DMS 273 treated with DMSO at 0.1 percent for 48 hours (cell line): Measurements from ENCODE around the gene GRIK3.

Experiments
- DNase-seq: peaks from one replicate; lab custom pipeline; 2025; lab: John Stamatoyannopoulos, UW

The GRIK3 gene

GRCh38 chr1:36981126-36981525 is 53.2 kb downstream of the GRIK3 start:
- DNase-seq = no peak

- no peak for DNase-seq
Observed at GRCh38 chr1:36977731-36978406, 56.4 kb downstream of the GRIK3 start.

GRCh38 chr1:36975642-36976041 is 58.7 kb downstream of the GRIK3 start:
- no peak for DNase-seq

GRCh38 chr1:36973056-36973455 is 61.3 kb downstream of the GRIK3 start:
- no peak for DNase-seq

- peak; percentile 73 for DNase-seq
Observed at GRCh38 chr1:36971852-36972618, 62.3 kb downstream of the GRIK3 start.

GRCh38 chr1:36968730-36969129 is 65.6 kb downstream of the GRIK3 start:
- DNase-seq = peak; percentile 48

- no peak for DNase-seq
Observed at GRCh38 chr1:36966242-36966641, 68.1 kb downstream of the GRIK3 start.

- no peak for DNase-seq
Observed at GRCh38 chr1:36965275-36966159, 68.8 kb downstream of the GRIK3 start.

GRCh38 chr1:36964830-36965229 is 69.5 kb downstream of the GRIK3 start:
- DNase-seq = no peak

- DNase-seq = peak; percentile 41
Observed at GRCh38 chr1:36963006-36963405, 71.3 kb downstream of the GRIK3 start.

GRCh38 chr1:36961062-36961615 is 73.2 kb downstream of the GRIK3 start:
- DNase-seq = no peak

- no peak for DNase-seq
Observed at GRCh38 chr1:36956570-36956969, 77.7 kb downstream of the GRIK3 start.

- no peak for DNase-seq
Observed at GRCh38 chr1:36955016-36955415, 79.3 kb downstream of the GRIK3 start.

GRCh38 chr1:36953061-36953460 is 81.3 kb downstream of the GRIK3 start:
- no peak for DNase-seq

GRCh38 chr1:36951761-36952160 is 82.6 kb downstream of the GRIK3 start:
- DNase-seq = no peak

- DNase-seq = no peak
Observed at GRCh38 chr1:36951292-36951750, 83.0 kb downstream of the GRIK3 start.

- no peak for DNase-seq
Observed at GRCh38 chr1:36950604-36951291, 83.6 kb downstream of the GRIK3 start.

GRCh38 chr1:36948606-36949005 is 85.7 kb downstream of the GRIK3 start:
- no peak for DNase-seq

- DNase-seq = no peak
Observed at GRCh38 chr1:36948147-36948546, 86.2 kb downstream of the GRIK3 start.

GRCh38 chr1:36947384-36947783 is 86.9 kb downstream of the GRIK3 start:
- peak; percentile 40 for DNase-seq

- no peak for DNase-seq
Observed at GRCh38 chr1:36944883-36945282, 89.4 kb downstream of the GRIK3 start.

GRCh38 chr1:36942148-36942547 is 92.2 kb downstream of the GRIK3 start:
- no peak for DNase-seq
